ENCODE measurements around the gene SOCS6. TPM values are rescaled to one million over a fixed set of nuclear protein-coding genes. Genes with fewer than 3 reads are reported as not detected.

SOCS6 gene
- total RNA-seq, 1 experiment from 2014 or later = 16.9 TPM

DNA sequence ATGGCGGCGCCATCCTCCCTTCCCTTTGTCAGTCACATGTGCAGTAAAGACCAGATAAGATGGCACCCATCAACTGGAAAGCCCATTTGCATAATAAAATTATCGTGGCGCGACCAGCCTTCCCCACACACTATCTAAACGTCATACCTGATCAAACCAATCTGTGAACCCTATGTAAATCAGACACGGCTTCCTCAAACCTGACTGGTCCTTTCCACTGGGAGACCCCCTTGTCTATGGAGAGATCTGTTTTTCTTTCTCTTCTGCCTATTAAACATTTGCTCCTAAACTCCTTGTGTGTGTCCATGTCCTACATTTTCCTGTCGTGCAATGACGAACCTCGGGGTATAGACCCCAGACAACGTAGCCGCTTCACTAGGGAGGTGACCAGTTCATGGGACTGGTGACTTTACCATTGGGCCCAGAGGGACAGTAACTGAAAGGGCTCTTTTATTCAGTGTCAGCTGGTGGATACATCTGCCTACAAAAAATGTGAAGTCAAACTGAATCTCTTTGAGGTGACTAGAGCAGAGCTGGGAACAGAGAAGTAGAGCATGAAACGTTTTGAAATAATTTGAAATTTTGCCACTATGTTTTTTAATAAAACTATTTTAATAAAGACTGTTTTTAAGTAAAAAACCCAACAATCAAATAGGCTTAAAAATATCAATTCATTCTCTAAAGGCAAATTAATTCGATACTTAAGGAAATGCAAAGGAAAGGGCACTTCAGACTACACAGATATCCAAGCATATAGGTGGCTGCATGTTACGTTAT, 87.5 kb downstream of the SOCS6 start:
- ChIA-PET CTCF (no interaction called here), POLR2A (no interaction called here)
- TF ChIP-seq, protein P1, sequence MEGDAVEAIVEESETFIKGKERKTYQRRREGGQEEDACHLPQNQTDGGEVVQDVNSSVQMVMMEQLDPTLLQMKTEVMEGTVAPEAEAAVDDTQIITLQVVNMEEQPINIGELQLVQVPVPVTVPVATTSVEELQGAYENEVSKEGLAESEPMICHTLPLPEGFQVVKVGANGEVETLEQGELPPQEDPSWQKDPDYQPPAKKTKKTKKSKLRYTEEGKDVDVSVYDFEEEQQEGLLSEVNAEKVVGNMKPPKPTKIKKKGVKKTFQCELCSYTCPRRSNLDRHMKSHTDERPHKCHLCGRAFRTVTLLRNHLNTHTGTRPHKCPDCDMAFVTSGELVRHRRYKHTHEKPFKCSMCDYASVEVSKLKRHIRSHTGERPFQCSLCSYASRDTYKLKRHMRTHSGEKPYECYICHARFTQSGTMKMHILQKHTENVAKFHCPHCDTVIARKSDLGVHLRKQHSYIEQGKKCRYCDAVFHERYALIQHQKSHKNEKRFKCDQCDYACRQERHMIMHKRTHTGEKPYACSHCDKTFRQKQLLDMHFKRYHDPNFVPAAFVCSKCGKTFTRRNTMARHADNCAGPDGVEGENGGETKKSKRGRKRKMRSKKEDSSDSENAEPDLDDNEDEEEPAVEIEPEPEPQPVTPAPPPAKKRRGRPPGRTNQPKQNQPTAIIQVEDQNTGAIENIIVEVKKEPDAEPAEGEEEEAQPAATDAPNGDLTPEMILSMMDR (IDR thresholded peaks at IDR 0.05; ENCODE audit: unreplicated experiment) = no peak
- no peak for DNase-seq (ENCODE audit: unreplicated experiment)
- Mint-ChIP-seq H3K4me3 (ENCODE audit: unreplicated experiment) (no peak overlapping the region), H3K27me3 (ENCODE audit: insufficient read depth, unreplicated experiment) (no peaks in the 10 kb centered on the region), H3K36me3 (ENCODE audit: insufficient read depth, unreplicated experiment) (no peaks in the 10 kb centered on the region), H3K4me1 (ENCODE audit: insufficient read depth, unreplicated experiment) (peaks cover 25% of the 10 kb centered on the region), H3K27ac (ENCODE audit: low read depth, unreplicated experiment) (no peak overlapping the region), H3K9me3 (ENCODE audit: unreplicated experiment) (no peaks in the 10 kb centered on the region)
- no TSS peak for BruUV-seq (replicated peaks)
- intact Hi-C loops (cut with micrococcal nuclease) = no loop called here

DNA sequence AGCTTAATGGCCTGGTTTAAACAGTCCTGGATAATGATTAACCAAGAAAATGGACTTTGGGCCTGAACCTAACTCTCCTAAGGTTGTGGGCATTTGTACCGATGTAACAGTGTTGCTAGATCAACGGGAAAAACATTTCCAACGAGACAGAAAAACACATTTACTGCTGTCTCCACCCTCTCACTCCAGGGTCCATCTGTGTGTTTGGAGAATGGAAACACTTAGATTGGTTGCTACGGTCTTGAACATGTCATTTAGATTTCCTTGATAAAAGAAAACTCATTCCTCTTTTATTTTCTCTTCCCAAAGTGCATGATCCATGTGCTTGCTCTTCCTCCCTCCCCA, 88.0 kb downstream of the SOCS6 start:
- TF ChIP-seq, protein P1 (IDR thresholded peaks at IDR 0.05; ENCODE audit: unreplicated experiment) = no peak
- intact Hi-C loops (cut with micrococcal nuclease) = no loop called here
- Mint-ChIP-seq H3K27ac (ENCODE audit: low read depth, unreplicated experiment) (no peak overlapping the region), H3K27me3 (ENCODE audit: insufficient read depth, unreplicated experiment) (no peaks in the 10 kb centered on the region), H3K4me1 (ENCODE audit: insufficient read depth, unreplicated experiment) (peaks cover 25% of the 10 kb centered on the region), H3K4me3 (ENCODE audit: unreplicated experiment) (no peak overlapping the region), H3K9me3 (ENCODE audit: unreplicated experiment) (no peaks in the 10 kb centered on the region), H3K36me3 (ENCODE audit: insufficient read depth, unreplicated experiment) (no peaks in the 10 kb centered on the region)
- no peak for DNase-seq (ENCODE audit: unreplicated experiment)
- ChIA-PET POLR2A (no interaction called here), CTCF (no interaction called here)
- no TSS peak for BruUV-seq (replicated peaks)

DNA sequence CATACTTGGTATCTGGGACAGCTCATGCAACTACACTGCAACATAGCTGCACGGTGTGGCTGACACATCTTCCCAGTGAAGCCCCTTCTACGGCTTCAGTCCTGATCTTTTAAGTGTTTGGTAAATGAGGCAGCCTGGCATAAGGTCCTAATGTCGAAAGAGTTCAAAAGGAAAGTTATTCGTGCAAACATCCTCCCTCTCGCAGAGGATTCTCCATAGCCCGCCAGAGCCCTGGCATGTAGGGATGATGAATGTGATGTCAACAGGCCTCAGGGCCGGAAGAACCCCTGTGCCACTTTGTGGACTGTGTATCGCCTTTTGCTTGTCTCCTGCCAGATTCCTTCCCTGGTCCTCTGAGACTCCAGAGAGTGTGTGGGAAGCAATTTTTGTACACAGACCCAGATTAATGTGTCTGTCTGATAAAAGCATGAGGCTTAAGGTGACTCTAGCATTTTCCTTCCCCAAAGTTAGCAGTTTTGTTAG, 88.5 kb downstream of the SOCS6 start:
- Mint-ChIP-seq H3K27ac (ENCODE audit: low read depth, unreplicated experiment) (no peak overlapping the region), H3K9me3 (ENCODE audit: unreplicated experiment) (no peaks in the 10 kb centered on the region), H3K27me3 (ENCODE audit: insufficient read depth, unreplicated experiment) (no peaks in the 10 kb centered on the region), H3K4me1 (ENCODE audit: insufficient read depth, unreplicated experiment) (peaks cover 26% of the 10 kb centered on the region), H3K4me3 (ENCODE audit: unreplicated experiment) (no peak overlapping the region), H3K36me3 (ENCODE audit: insufficient read depth, unreplicated experiment) (no peaks in the 10 kb centered on the region)
- intact Hi-C loops (cut with micrococcal nuclease) = no loop called here
- BruUV-seq (replicated peaks) = no TSS peak
- ChIA-PET CTCF (no interaction called here), POLR2A (no interaction called here)
- no peak for DNase-seq (ENCODE audit: unreplicated experiment)
- TF ChIP-seq, protein P1 (IDR thresholded peaks at IDR 0.05; ENCODE audit: unreplicated experiment) = no peak

GRCh38 chr18:70377857-70378701, 89.2 kb downstream of the SOCS6 start:
- H3K27me3 Mint-ChIP-seq (ENCODE audit: insufficient read depth, unreplicated experiment) = no peaks in the 10 kb centered on the region
- ChIA-PET POLR2A (no interaction called here), CTCF (interaction anchor here (0.7 to 0.9 kb wide), 3 partner anchors 9 to 176 kb away, joined by 3 to 4 read pairs (median 4); no protein-coding TSS in a partner anchor)
- BruUV-seq (replicated peaks) = no TSS peak
- intact Hi-C loops (cut with micrococcal nuclease) = no loop called here
- peaks cover 23% of the 10 kb centered on the region for H3K4me1 Mint-ChIP-seq (ENCODE audit: insufficient read depth, unreplicated experiment)
- no peaks in the 10 kb centered on the region for H3K36me3 Mint-ChIP-seq (ENCODE audit: insufficient read depth, unreplicated experiment)
- no peak overlapping the region for H3K4me3 Mint-ChIP-seq (ENCODE audit: unreplicated experiment)
- no peak for DNase-seq (ENCODE audit: unreplicated experiment)
- H3K9me3 Mint-ChIP-seq (ENCODE audit: unreplicated experiment) = no peaks in the 10 kb centered on the region
- no peak overlapping the region for H3K27ac Mint-ChIP-seq (ENCODE audit: low read depth, unreplicated experiment)
- TF ChIP-seq, protein P1 (IDR thresholded peaks at IDR 0.05; ENCODE audit: unreplicated experiment) = no peak
